Measurements from ENCODE around the gene BUD13.
A peak's percentile ranks its signal among the peaks of the same experiment; 100 is the strongest.
"Not testable (repeated sequence)": the region's sequence is repeated elsewhere in the genome, so short reads cannot be mapped to it uniquely, and the experiment has no call there.

Gene BUD13

DNA sequence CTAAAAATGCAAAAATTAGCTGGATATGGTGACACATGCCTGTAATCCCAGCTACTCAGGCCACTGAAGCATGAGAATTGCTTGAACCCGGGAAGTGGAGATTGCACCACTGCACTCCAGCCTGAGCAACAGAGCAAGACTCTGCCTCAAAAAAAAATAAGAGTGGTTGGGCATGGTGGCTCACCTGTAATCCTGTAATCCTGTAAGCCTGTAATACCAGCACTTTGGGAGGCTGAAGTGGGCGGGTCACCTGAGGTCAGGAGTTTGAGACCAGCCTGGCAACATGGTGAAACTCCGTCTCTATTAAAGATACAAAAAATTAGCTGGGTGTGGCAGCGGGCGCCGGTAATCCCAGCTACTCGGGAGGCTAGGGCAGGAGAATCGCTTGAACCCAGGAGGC lies 16.7 kb downstream of the BUD13 start:
- not testable (repeated sequence) for DNase-seq (ENCODE audit: low read depth)

GRCh38 chr11:116750070-116750718 lies 22.6 kb downstream of the BUD13 start:
- DNase-seq (ENCODE audit: low read depth), result no peak

DNA sequence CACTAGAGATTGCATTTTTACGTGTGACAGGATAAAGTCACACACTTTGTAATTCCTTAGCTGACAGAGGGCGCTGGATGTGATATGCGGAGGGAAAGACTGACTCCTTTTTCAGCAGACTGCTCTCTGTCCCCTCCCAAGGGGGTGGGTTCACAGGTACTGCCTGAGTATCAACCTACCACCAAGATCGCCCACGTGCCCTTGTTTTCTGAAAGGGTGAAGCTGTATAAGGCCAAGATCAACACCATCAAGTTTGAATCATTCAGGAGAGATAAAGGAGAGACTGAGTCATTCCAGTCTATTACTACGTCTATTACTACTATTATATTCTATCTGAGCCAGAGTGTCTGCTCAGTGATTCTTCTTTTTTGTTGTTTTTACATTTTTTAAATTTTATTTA lies 30.7 kb downstream of the BUD13 start:
- DNase-seq (ENCODE audit: low read depth), result no peak

DNA sequence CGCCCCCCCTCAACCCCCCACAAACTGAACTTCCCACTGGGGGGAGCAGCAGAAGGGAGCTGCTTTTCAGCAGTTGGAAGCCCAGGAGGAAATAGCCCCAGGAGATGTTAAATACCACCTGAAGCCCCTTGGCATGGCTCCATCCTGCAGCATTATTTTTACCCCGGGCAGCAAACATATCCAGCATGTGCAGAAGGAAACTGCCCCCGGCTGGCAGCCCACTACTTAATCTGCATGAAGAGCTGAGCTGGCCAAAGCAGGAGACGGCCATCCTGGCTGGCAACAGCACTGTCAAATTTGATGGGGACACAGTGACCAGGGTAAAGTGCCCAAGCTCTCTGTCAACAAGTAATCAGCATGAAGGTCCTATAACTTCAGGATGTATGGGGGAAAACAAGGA lies 32.0 kb downstream of the BUD13 start:
- DNase-seq (ENCODE audit: low read depth), result no peak

GRCh38 chr11:116738975-116739374 lies 33.8 kb downstream of the BUD13 start:
- no peak for DNase-seq (ENCODE audit: low read depth)

DNA sequence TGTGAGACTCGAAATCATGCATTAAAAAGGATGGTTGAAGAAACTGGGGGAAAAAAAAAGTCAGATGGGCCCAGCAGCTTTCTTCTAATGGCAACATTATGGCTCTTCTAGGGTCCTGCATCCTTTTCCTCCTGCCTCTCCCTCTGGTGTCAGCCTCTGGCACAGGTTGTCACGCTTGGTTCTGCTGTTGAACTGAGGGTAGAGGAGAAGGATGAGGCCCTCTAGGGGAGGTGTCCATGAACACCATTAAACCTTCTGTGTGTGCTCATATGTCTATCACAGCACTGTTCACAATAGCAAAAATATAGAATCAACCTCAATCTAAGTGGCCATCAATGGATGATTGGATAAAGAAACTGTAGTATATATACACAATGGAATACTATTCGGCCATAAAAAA lies 36.0 kb downstream of the BUD13 start:
- no peak for DNase-seq (ENCODE audit: low read depth)

- no peak for DNase-seq (ENCODE audit: low read depth)
These were observed 38.7 kb downstream of the BUD13 start for GRCh38 chr11:116733969-116734508.

DNA sequence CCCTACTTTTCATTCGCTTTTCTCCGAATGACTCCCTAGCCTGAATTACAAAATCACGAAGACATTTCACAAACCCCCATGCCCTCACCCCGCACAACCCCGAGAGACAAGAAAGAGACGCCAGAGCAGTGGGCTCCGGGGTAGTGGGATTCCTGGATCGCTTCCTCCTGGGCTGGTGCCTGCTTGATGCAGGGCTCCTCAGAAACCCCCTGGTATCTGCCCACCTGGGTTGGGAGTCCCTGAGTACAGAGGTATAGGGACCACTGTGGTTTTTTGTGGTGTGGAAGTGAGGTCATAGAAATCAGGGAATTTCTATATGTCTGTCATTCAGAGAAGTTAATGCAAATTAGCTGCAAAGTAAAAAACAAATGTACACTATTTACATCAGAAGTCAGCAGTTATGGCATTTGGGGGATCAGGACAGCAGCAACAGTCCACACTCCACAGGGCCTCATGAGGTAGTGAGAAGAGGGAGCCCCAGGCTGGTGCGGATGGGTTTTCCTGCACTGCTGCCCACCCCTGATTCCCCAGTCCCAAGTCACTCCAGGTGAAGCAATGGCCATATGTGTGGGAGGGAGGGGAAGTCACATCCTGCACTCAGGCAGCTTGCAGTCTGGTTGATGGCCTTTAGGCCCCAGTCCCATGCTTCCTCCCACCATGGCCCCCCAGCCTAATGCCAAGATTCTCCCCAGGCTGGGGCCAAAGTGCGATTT lies 39.6 kb downstream of the BUD13 start:
- DNase-seq (ENCODE audit: low read depth), result no peak

DNA sequence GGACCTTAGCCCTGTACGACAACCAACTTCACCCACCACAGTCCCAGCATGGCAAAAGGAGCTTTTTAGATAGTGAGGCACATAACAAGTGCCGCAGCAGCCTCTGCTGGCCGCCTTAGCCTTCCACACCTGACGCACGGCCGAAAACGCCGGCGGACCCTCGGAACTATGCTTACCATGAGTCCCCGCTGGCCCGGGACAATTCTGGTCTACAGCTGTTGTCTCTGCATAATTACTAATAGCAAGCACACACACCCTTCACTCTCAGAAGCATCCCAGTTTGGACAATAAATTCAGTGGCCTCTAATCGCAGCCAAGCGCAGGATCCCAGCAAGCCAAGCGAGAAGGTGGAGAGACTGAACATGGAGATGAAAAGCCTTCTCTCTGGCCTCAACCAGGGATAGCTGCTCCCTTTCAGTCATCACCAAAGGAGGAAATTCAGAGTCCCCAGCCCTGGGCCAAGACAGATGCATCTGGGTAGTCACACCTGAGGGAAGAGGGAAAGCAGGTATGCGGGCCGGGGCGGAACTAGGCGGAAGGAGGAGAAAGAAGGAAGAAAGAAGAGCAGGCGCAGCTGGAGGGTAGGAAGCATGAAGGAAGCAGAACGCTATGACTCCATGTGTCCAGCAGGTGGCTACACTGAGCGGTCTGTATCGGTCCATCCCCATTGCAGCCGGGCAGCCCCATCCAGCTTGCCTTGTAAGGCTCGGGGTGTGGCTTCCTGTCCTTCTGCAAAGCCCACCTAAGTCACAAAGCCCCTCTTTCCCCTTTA lies 40.3 kb downstream of the BUD13 start:
- DNase-seq (ENCODE audit: low read depth), result no peak

GRCh38 chr11:116731821-116732220 lies 41.0 kb downstream of the BUD13 start:
- DNase-seq (ENCODE audit: low read depth), result no peak

- DNase-seq (ENCODE audit: low read depth), result no peak
These were observed 41.6 kb downstream of the BUD13 start for GRCh38 chr11:116731097-116731761.

DNA sequence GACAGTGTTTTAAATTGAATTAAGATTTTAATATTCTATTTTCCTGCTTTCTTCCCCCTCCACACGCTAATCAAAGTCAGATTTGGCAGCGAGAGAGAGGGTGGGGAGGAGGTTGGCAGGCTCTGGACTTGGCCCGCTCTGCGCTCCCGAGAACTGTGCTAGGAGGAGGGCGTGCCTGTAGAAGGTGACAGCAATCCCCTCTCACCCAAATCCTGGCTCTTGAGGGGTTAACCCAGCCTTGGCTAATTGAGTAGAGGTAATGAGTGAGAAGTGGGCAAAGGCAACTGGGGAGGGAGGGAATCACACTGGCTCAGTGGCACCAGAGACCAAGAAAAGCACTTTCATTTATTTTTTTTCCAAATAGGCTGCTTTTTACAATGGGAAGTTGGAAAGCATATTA lies 42.2 kb downstream of the BUD13 start:
- no peak for DNase-seq (ENCODE audit: low read depth)

- no peak for DNase-seq (ENCODE audit: low read depth)
These were observed 42.6 kb downstream of the BUD13 start for GRCh38 chr11:116730241-116730561.

- no peak for DNase-seq (ENCODE audit: low read depth)
These were observed 43.1 kb downstream of the BUD13 start for GRCh38 chr11:116729501-116730240.

GRCh38 chr11:116727990-116728389 lies 44.8 kb downstream of the BUD13 start:
- DNase-seq (ENCODE audit: low read depth), result no peak

DNA sequence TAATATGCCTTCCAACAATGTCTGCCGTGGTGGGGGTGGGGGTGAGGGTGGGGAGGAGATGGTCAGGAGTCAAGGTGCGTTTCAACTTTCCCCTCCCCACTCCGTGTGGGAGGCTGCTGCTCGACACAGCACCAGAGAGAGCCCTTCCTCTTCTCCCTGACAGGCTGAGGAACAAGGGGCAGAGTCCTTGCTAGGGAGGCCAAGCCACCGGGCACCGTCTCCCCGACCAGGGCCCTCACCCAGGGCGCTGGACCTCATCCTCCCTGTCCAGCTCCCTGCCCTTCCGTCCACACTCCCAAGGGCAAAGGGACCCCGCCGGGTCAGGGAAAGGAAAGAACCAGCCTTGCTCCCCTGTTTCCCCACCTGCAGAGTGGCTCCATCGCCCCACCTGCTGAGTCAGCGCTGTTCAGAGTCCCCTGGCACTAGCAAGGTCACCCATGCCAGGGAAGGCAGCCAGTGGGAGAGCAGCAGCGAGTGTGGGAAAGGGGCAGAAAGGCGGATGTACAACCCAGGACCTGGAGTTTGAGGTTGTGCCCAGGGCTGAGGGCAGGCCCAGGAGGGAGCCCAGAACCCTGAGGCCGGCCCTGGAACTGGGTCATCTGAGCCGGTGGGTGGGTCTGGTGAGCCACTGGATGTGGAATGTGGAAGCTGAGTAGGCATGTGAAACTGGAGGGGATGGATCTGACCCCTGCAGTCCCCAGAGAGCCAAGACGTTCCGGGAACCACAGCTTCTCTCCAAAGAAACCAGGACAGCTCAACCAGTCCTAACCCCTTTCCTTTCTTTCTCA lies 47.2 kb downstream of the BUD13 start:
- peak; percentile 19 for DNase-seq (ENCODE audit: low read depth)

GRCh38 chr11:116724813-116725212 lies 48.0 kb downstream of the BUD13 start:
- DNase-seq (ENCODE audit: low read depth), result no peak

DNA sequence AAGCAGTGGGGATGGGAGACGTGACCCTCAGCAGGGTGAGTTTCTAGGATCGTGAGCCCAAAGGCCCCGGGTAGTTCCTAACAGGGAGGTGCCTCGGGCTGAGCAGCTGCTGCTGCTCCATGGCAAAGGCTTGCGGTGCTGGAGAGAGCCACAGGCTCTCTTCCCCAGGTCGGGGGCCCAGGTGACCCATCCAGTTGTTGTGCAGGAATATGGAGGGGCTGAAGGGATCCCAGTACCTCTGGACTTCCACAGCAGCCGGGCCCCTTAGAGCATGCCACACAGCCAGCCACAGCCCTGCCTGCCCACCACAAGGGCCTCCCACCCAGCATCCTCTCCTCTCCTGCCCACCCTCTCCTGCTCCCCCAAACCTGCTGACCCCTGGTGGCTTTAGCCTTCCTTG lies 49.3 kb downstream of the BUD13 start:
- no peak for DNase-seq (ENCODE audit: low read depth)

DNA sequence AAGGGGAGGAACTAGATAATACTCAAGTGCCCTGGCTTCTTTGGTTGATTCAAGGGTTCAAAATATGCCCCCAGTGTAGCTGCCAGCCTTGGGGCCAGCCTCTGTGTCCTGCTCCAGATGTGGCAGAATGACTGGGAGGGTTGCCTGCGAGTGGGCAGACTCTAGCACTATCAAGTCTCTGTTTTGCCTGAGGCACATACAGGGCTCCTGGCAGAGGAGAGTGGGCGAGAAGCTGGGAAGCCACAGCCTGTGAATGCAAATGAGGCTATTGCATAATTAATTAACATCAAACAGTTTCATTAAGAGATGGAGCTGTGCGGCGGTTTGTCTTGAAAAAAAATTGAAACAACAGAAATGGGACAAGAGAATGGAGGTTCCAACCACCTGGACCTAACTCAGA lies 50.8 kb downstream of the BUD13 start:
- no peak for DNase-seq (ENCODE audit: low read depth)

GRCh38 chr11:116720895-116721294 lies 51.9 kb downstream of the BUD13 start:
- DNase-seq (ENCODE audit: low read depth), result no peak

- DNase-seq (ENCODE audit: low read depth), result no peak
These were observed 53.8 kb downstream of the BUD13 start for GRCh38 chr11:116718955-116719501.

Data from HS-27A (cell line).